ENCODE data around the gene SLC49A4.

The SLC49A4 gene

GRCh38 chr3:122824465-122825381 lies 29.9 kb downstream of the SLC49A4 start (continued):
- TF ChIP-seq CTCF (tag by site-specific recombination; IDR thresholded peaks at IDR 0.05): no peak
- TF ChIP-seq, protein P1, sequence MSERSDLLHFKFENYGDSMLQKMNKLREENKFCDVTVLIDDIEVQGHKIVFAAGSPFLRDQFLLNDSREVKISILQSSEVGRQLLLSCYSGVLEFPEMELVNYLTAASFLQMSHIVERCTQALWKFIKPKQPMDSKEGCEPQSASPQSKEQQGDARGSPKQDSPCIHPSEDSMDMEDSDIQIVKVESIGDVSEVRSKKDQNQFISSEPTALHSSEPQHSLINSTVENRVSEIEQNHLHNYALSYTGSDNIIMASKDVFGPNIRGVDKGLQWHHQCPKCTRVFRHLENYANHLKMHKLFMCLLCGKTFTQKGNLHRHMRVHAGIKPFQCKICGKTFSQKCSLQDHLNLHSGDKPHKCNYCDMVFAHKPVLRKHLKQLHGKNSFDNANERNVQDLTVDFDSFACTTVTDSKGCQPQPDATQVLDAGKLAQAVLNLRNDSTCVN (tag by site-specific recombination; optimal IDR thresholded peaks at IDR 0.05): no peak
- peak; percentile 82 for TF ChIP-seq ZFP37 (tag by site-specific recombination; IDR thresholded peaks at IDR 0.05)
- no peak for TF ChIP-seq ZNF157 (tag by site-specific recombination; IDR thresholded peaks at IDR 0.05)
- TF ChIP-seq SCRT1 (tag by site-specific recombination; IDR thresholded peaks at IDR 0.05; ENCODE audit: borderline replicate concordance): no peak
- TF ChIP-seq, protein P2, sequence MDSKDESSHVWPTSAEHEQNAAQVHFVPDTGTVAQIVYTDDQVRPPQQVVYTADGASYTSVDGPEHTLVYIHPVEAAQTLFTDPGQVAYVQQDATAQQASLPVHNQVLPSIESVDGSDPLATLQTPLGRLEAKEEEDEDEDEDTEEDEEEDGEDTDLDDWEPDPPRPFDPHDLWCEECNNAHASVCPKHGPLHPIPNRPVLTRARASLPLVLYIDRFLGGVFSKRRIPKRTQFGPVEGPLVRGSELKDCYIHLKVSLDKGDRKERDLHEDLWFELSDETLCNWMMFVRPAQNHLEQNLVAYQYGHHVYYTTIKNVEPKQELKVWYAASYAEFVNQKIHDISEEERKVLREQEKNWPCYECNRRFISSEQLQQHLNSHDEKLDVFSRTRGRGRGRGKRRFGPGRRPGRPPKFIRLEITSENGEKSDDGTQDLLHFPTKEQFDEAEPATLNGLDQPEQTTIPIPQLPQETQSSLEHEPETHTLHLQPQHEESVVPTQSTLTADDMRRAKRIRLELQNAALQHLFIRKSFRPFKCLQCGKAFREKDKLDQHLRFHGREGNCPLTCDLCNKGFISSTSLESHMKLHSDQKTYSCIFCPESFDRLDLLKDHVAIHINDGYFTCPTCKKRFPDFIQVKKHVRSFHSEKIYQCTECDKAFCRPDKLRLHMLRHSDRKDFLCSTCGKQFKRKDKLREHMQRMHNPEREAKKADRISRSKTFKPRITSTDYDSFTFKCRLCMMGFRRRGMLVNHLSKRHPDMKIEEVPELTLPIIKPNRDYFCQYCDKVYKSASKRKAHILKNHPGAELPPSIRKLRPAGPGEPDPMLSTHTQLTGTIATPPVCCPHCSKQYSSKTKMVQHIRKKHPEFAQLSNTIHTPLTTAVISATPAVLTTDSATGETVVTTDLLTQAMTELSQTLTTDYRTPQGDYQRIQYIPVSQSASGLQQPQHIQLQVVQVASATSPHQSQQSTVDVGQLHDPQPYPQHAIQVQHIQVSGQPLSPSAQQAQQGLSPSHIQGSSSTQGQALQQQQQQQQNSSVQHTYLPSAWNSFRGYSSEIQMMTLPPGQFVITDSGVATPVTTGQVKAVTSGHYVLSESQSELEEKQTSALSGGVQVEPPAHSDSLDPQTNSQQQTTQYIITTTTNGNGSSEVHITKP (tag by site-specific recombination; IDR thresholded peaks at IDR 0.05): peak; percentile 62; the same call in 1 of the 2 replicates
- no peak for TF ChIP-seq ZNF555 (tag by site-specific recombination; conservative IDR thresholded peaks at IDR 0.05)
- TF ChIP-seq, protein P3, sequence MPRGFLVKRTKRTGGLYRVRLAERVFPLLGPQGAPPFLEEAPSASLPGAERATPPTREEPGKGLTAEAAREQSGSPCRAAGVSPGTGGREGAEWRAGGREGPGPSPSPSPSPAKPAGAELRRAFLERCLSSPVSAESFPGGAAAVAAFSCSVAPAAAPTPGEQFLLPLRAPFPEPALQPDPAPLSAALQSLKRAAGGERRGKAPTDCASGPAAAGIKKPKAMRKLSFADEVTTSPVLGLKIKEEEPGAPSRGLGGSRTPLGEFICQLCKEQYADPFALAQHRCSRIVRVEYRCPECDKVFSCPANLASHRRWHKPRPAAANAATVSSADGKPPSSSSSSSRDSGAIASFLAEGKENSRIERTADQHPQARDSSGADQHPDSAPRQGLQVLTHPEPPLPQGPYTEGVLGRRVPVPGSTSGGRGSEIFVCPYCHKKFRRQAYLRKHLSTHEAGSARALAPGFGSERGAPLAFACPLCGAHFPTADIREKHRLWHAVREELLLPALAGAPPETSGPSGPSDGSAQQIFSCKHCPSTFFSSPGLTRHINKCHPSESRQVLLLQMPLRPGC (tag by site-specific recombination; IDR thresholded peaks at IDR 0.05): peak; percentile 97
- peak; percentile 71; the same call in 1 of the 2 replicates for TF ChIP-seq ZNF391 (tag by site-specific recombination; IDR thresholded peaks at IDR 0.05; ENCODE audit: borderline replicate concordance, low read depth)
- TF ChIP-seq ZNF654 (tag by site-specific recombination; IDR thresholded peaks at IDR 0.05; ENCODE audit: low read depth): peak; percentile 6; the same call in 1 of the 2 replicates
- TF ChIP-seq ZNF561 (tag by site-specific recombination; IDR thresholded peaks at IDR 0.05; ENCODE audit: borderline replicate concordance): no peak; the same call in 1 of the 2 replicates
- no peak for TF ChIP-seq RBAK (tag by site-specific recombination; IDR thresholded peaks at IDR 0.05)
- TF ChIP-seq ZSCAN16 (tag by site-specific recombination; IDR thresholded peaks at IDR 0.05): no peak
- 0 out of 2 replicates have a peak, but pooled peaks have one; percentile 24 for TF ChIP-seq ZNF518A (tag by site-specific recombination; conservative IDR thresholded peaks at IDR 0.05; ENCODE audit: low read depth)
- TF ChIP-seq KLF10 (tag by site-specific recombination; IDR thresholded peaks at IDR 0.05): peak; percentile 60; the same call in 1 of the 2 replicates
- TF ChIP-seq ZFP69B (tag by site-specific recombination; IDR thresholded peaks at IDR 0.05): no peak
- TF ChIP-seq, protein P4, sequence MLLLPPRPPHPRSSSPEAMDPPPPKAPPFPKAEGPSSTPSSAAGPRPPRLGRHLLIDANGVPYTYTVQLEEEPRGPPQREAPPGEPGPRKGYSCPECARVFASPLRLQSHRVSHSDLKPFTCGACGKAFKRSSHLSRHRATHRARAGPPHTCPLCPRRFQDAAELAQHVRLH (tag by site-specific recombination; IDR thresholded peaks at IDR 0.05): peak; percentile 77
- TF ChIP-seq ZBTB11 (tag by site-specific recombination; conservative IDR thresholded peaks at IDR 0.05; ENCODE audit: low read depth): no peak
- TF ChIP-seq ZNF747 (tag by site-specific recombination; IDR thresholded peaks at IDR 0.05): no peak
